ACHN (cell line): Measurements from ENCODE around the gene EXOC2.

Source experiments
- DNase-seq: peaks from one replicate; pipeline ENCODE4 v3.0.0-alpha.2; 2015
- in situ Hi-C: cut with HindIII; loops from 2 replicates; pipeline ENCODE4 v1.10.0; 2017; ENCODE audit warnings: low sequenced_read_pairs, low pct_ligation_motif_present, low pct_unique_long_range_greater_than_20kb

EXOC2 gene

GRCh38 chr6:515267-515666 is 177.7 kb downstream of the EXOC2 start:
- in situ Hi-C loops: no loop called here

DNA sequence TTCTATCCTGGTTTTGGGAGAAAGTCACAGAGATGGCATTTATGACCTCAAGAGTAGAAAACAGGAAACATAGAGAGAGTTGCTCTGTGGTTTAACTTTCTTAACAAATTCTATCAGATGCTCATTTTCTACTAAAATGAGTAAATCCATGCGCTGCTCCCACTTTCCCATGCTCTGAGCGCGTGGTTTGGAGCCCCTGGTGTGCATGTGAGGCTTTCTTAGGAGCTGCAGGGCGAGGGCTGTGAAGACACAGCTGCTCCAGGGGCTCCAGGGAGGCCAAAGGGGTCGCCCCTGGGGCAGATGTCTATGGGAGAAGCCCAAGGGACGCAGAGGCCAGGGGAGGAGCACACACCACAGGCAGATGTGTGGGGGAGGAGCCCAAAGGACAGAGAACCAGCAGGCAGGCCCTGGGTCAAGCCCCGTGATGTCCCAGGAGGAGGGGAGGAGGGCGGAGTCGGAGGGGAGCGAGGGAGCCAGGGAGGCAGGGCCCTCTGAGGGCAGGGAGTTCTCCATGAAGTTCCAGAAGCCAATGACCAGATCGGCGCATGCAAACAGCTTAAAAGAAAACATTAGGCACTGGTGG is 178.5 kb downstream of the EXOC2 start:
- no peak for DNase-seq
- in situ Hi-C loops: no loop called here

More at GRCh38 chr6:515267-515666, 177.7 kb downstream of the EXOC2 start:
- DNase-seq: no peak

- in situ Hi-C loops: no loop called here
- DNase-seq: no peak
These were observed 179.0 kb downstream of the EXOC2 start for GRCh38 chr6:513961-514360.

DNA sequence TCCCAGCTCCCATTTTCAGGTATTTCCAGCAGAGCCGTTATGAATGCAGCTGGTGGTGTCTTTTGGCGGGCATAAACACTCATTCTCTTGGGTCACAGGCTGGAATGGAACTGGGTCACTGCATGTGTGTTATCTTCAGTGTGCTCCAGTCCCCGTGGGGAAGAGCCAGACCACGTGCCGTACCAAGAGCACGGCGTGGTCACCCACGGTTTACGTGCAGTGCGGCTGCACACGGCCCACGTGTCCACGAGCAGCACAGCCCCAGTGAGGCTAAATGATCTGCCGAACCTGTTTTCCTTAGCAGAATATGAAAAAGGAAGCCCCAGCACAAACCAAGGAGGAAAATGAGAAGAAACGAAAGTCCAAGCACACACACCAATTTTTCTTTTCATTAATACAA is 179.9 kb downstream of the EXOC2 start:
- no peak for DNase-seq
- in situ Hi-C loops: no loop called here

- no peak for DNase-seq
- in situ Hi-C loops: no loop called here
These were observed 181.3 kb downstream of the EXOC2 start for GRCh38 chr6:511488-512137.

DNA sequence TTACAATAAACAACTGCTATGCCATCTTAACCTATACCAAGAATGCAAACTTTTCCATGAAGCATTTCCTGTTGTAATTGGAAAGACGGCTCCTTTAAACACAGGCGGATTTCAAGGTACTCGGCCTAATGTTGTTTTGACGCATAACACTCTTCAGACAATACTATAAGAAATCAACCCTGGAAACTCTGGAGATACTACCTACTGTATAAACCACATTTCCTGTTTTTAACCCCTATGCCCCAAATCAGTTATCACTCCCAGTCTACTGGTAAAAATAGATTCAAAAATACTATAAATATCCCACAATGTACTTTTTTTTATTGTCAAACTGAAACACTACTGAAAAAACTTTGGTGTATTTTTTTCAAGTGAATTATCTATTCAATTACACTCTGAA is 183.3 kb downstream of the EXOC2 start:
- in situ Hi-C loops: no loop called here
- no peak for DNase-seq

- in situ Hi-C loops: no loop called here
- no peak for DNase-seq
These were observed 184.3 kb downstream of the EXOC2 start for GRCh38 chr6:508614-509013.

GRCh38 chr6:508006-508405 is 184.9 kb downstream of the EXOC2 start:
- in situ Hi-C loops: no loop called here
- DNase-seq: no peak

GRCh38 chr6:506920-507622 is 185.9 kb downstream of the EXOC2 start:
- no peak for DNase-seq
- in situ Hi-C loops: no loop called here

GRCh38 chr6:506508-506907 is 186.4 kb downstream of the EXOC2 start:
- in situ Hi-C loops: no loop called here
- DNase-seq: no peak

- in situ Hi-C loops: no loop called here
- no peak for DNase-seq
These were observed 187.6 kb downstream of the EXOC2 start for GRCh38 chr6:505374-505773.

- in situ Hi-C loops: no loop called here
- DNase-seq: no peak
These were observed 188.4 kb downstream of the EXOC2 start for GRCh38 chr6:504446-504980.

GRCh38 chr6:503610-504362 is 189.2 kb downstream of the EXOC2 start:
- in situ Hi-C loops: no loop called here
- no peak for DNase-seq

DNA sequence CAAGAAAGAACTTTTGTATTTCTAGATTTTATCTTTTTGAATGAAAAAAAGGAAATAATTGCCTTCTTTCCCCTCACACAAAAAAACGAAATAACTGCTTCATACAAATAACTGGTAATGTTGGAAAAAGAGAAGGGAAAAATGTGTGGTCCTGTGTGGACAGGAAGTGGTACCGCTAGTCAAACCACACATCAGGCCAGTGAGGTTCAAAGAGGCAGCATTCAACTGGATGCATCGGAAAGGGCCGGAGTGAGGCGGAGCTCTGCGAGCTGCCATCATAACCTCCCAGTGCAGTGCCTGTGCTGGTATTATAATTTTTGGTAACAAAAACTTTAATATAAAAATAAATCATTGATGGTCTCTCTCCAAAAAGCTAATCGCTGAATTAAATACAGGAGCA is 190.2 kb downstream of the EXOC2 start:
- in situ Hi-C loops: no loop called here
- DNase-seq: no peak

DNA sequence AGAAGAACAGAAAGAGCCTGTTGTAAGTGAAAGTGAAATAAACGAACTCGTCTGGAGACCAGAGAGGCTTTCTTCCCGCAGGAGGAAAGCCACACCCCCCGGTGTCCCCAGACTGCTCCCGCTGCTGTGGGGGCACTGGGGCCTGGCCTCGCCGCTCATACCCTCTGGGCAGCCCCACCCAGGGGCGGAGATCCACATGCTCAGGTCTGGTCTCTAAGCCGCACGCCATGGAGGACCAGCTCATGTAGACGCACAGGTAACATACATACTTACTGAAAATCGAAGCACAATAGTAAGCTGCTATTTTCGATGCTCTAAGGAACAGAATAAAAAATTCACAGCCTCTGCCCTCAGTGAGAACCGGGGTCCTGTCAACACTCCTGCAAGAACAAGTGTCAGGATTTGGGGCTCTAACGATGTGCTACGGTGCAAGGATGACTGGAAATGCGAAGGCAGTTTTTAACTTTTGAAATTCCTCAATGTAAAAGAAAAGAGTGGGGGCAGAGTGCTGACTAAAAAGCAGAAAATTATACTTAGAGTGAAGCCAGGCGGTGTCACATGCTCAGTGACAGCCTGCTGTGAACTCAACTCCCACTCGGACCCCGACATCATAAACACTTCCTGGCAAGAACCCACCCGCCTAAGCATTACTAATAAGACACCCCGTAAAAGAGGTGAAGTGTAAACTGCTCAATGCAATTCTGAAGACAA is 190.9 kb downstream of the EXOC2 start:
- in situ Hi-C loops: no loop called here
- no peak for DNase-seq

GRCh38 chr6:499617-500016 is 193.3 kb downstream of the EXOC2 start:
- in situ Hi-C loops: no loop called here
- DNase-seq: no peak

DNA sequence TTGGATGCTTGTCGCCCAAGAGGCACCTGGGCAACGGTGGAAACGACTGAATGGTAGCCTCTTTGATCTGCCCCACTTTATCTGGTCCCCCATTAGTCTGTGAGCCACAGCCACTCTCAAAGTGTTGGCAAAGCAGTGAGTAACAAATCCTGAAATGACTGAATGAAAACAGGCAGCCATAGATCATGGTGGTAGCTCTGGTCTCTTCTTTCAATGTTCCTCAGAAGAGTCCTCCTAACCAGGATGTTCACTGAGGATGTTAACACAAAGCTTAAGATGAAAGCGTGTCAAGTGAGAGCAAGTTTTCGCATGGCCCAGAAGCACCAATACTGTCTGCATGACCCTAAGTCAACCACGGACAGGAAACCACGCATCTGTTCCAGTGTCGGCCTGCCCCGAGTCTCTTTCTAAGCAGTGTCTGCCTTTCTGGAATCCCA is 194.1 kb downstream of the EXOC2 start:
- in situ Hi-C loops: no loop called here
- DNase-seq: no peak

DNA sequence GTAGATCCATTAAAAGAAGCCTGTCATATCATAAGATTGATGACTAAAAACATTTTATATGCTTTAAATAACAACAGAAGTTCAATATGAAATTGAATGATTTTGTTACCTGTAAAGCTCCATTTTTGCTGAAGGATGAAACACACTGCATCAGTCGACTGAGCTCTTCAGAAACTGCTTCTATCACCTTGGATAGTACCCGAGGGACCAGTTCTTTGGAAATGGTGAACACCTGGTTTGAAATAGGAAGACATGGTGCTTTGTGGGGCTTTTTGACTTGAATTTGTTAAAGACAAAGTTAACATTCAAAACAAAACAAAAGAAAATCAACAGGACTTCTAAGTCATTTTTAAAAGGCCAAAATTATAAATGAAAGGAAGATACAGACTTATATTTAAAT is 195.7 kb downstream of the EXOC2 start:
- no peak for DNase-seq
- in situ Hi-C loops: no loop called here

- DNase-seq: no peak
- in situ Hi-C loops: no loop called here
These were observed 196.3 kb downstream of the EXOC2 start for GRCh38 chr6:496649-497048.
